ENCODE measurements around the gene ZNF740.

Gene ZNF740

DNA sequence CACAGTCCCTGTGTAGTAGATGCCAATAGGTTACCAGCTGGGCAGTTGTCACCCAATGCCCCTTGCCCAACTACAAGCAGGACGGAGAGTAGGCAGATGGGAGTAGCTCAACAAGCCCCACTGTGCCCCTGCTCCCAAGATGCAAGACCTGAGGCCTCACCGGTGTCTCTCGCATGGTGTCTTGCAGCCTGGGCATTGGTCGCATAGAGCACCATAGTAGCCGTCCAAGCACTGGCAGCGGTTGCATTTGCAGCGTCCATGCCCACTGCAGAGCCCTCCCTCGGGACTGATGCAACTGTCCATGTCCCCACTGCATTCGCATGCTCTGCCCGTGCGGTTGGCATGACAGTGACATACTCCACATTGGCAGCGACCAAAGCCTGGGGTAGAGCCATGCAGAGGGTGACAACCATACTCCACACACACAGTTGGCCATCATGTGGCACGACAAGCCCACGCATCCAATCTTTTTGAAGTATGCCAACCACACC lies 12.1 kb downstream of the ZNF740 start:
- H3K4me3 ChIP-seq (ENCODE audit: low read length), result no peak overlapping the region
- H2AFZ ChIP-seq (ENCODE audit: low read depth, low read length), result no peak overlapping the region
- peaks cover 20% of the 10 kb centered on the region for H3K36me3 ChIP-seq (ENCODE audit: insufficient read depth, low read length)
- H3K4me1 ChIP-seq (ENCODE audit: insufficient read depth, low read length), result no peaks in the 10 kb centered on the region
- no peaks in the 10 kb centered on the region for H3K9me3 ChIP-seq (ENCODE audit: low read length)
- H3K27me3 ChIP-seq (ENCODE audit: insufficient read depth, low read length), result peaks cover 7% of the 10 kb centered on the region

GRCh38 chr12:53193040-53193439 lies 12.5 kb downstream of the ZNF740 start:
- no peak overlapping the region for H3K4me3 ChIP-seq (ENCODE audit: low read length)
- H2AFZ ChIP-seq (ENCODE audit: low read depth, low read length), result no peak overlapping the region

GRCh38 chr12:53193985-53194716 lies 13.6 kb downstream of the ZNF740 start:
- H3K4me3 ChIP-seq (ENCODE audit: low read length), result no peak overlapping the region
- H3K36me3 ChIP-seq (ENCODE audit: insufficient read depth, low read length), result peaks cover 9% of the 10 kb centered on the region
- no peaks in the 10 kb centered on the region for H3K4me1 ChIP-seq (ENCODE audit: insufficient read depth, low read length)
- no peak overlapping the region for H2AFZ ChIP-seq (ENCODE audit: low read depth, low read length)
- no peaks in the 10 kb centered on the region for H3K9me3 ChIP-seq (ENCODE audit: low read length)
- H3K27me3 ChIP-seq (ENCODE audit: insufficient read depth, low read length), result peaks cover 19% of the 10 kb centered on the region

More at GRCh38 chr12:53193040-53193439, 12.5 kb downstream of the ZNF740 start:
- Histone ChIP-seq H3K9me3 (ENCODE audit: low read length) (no peaks in the 10 kb centered on the region), H3K4me1 (ENCODE audit: insufficient read depth, low read length) (no peaks in the 10 kb centered on the region), H3K36me3 (ENCODE audit: insufficient read depth, low read length) (peaks cover 16% of the 10 kb centered on the region), H3K27me3 (ENCODE audit: insufficient read depth, low read length) (peaks cover 12% of the 10 kb centered on the region)

GRCh38 chr12:53194973-53195372 lies 14.5 kb downstream of the ZNF740 start:
- Histone ChIP-seq H3K27me3 (ENCODE audit: insufficient read depth, low read length) (peaks cover 20% of the 10 kb centered on the region), H3K9me3 (ENCODE audit: low read length) (no peaks in the 10 kb centered on the region), H2AFZ (ENCODE audit: low read depth, low read length) (no peak overlapping the region), H3K36me3 (ENCODE audit: insufficient read depth, low read length) (peaks cover 9% of the 10 kb centered on the region), H3K4me1 (ENCODE audit: insufficient read depth, low read length) (no peaks in the 10 kb centered on the region), H3K4me3 (ENCODE audit: low read length) (no peak overlapping the region)

DNA sequence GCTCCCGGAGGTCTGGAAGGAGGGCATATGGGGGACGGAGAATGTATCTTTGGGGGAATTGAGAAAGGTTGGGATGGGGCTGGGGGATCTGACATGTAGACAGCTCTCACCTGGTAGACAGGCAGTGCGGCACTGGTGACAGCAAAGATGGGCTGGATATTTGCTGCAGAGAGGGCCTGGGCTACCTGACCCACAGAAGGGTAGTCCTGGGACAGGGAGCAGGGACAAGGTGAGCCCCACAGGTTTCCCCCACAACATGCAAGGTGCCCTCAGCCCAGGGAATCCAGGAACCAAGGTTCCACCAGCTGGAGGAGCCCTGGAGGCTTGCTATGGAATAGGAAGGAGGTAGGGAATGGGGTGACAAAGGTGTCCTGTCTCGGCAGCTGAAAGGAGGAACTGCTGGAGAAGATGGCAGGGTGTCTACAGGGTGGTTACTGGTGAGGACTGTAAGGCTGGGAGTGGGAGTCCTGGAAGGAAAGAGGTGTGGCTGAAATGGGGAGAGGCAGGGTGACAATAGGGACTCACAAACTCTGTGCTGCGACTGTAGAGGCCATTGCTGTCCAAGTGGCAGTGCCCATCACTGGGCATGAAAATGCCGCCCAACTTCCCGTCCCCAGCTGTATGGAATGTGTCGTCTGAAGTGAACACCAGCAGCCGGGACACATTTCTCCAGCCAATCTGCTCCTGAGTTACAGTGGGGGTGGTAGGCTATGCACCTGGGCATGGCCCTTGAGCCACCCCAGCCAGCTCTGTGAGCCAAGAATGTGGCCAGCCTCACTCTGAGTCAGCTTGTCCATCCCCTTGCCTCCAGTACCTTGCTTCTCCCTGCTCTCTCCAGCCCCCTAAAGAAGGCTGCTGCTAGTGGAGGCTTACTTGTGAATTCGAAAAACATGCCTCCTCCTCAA lies 15.2 kb downstream of the ZNF740 start:
- H2AFZ ChIP-seq (ENCODE audit: low read depth, low read length), result no peak overlapping the region
- no peak overlapping the region for H3K4me3 ChIP-seq (ENCODE audit: low read length)
- H3K4me1 ChIP-seq (ENCODE audit: insufficient read depth, low read length), result no peaks in the 10 kb centered on the region
- no peaks in the 10 kb centered on the region for H3K9me3 ChIP-seq (ENCODE audit: low read length)
- H3K27me3 ChIP-seq (ENCODE audit: insufficient read depth, low read length), result peaks cover 20% of the 10 kb centered on the region
- peaks cover 8% of the 10 kb centered on the region for H3K36me3 ChIP-seq (ENCODE audit: insufficient read depth, low read length)

DNA sequence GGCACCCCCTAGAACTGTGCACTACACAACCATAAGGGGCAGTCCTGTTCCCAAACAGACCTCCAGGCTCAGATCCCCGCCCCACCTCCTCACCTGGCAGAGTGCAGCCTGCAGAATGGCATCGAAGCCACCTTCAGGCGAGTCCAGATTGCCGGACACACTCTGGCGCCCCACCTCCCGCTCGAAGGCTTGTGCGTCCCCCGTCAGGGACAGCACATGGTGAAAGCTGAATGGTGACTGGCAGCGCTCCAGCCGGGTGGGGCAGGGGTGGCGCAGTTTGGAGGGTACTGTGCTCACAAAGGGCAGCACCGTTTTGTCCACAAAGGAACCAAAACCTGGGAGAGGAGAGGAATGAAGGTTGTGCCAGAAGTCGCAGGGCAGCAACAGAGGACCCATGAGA lies 16.0 kb downstream of the ZNF740 start:
- H3K36me3 ChIP-seq (ENCODE audit: insufficient read depth, low read length), result peaks cover under 1% of the 10 kb centered on the region
- no peak overlapping the region for H2AFZ ChIP-seq (ENCODE audit: low read depth, low read length)
- peaks cover 3% of the 10 kb centered on the region for H3K4me1 ChIP-seq (ENCODE audit: insufficient read depth, low read length)
- no peak overlapping the region for H3K4me3 ChIP-seq (ENCODE audit: low read length)
- H3K27me3 ChIP-seq (ENCODE audit: insufficient read depth, low read length), result peaks cover 20% of the 10 kb centered on the region
- no peaks in the 10 kb centered on the region for H3K9me3 ChIP-seq (ENCODE audit: low read length)

DNA sequence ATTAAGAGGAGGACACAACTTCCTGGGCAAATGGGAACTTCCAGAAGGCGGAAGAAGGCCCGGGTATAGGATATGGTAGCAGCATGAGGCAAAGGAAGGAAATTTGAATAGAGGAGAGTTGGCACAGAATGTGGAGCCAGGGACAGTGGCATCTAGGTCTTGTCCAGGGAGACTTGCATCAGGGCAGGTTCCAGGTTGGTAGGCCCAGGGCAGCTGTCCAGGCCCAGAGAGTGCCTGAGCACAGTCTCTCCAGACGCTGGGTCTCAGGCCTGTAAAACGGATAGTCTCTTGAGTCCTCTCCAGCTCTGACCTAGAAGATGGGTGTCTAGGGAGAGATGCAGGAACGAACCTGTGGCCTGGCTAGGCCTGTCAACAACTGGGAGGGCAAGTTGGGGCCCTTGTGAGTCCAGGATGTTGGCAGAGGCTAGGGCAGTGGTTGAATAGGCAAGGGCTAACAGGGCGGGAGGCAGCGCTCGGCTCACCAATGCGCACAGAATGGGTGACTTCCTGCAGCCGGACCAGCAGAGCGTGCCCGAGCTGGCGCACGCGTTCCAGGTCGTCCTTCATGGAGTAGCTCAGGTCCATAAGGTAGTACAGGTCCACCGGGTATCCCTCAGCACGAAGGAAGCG lies 16.6 kb downstream of the ZNF740 start:
- Histone ChIP-seq H3K36me3 (ENCODE audit: insufficient read depth, low read length) (no peaks in the 10 kb centered on the region), H3K27me3 (ENCODE audit: insufficient read depth, low read length) (peaks cover 20% of the 10 kb centered on the region), H3K4me1 (ENCODE audit: insufficient read depth, low read length) (peaks cover 3% of the 10 kb centered on the region), H3K4me3 (ENCODE audit: low read length) (no peak overlapping the region), H3K9me3 (ENCODE audit: low read length) (no peaks in the 10 kb centered on the region), H2AFZ (ENCODE audit: low read depth, low read length) (no peak overlapping the region)

GRCh38 chr12:53198486-53199110 lies 18.1 kb downstream of the ZNF740 start:
- Histone ChIP-seq H2AFZ (ENCODE audit: low read depth, low read length) (no peak overlapping the region), H3K4me1 (ENCODE audit: insufficient read depth, low read length) (peaks cover 3% of the 10 kb centered on the region), H3K9me3 (ENCODE audit: low read length) (no peaks in the 10 kb centered on the region), H3K4me3 (ENCODE audit: low read length) (no peak overlapping the region), H3K36me3 (ENCODE audit: insufficient read depth, low read length) (no peaks in the 10 kb centered on the region), H3K27me3 (ENCODE audit: insufficient read depth, low read length) (peaks cover 20% of the 10 kb centered on the region)

- H3K9me3 ChIP-seq (ENCODE audit: low read length), result no peaks in the 10 kb centered on the region
Observed at GRCh38 chr12:53199700-53200099, 19.2 kb downstream of the ZNF740 start.

GRCh38 chr12:53200107-53200457 lies 19.6 kb downstream of the ZNF740 start:
- H3K36me3 ChIP-seq (ENCODE audit: insufficient read depth, low read length), result no peaks in the 10 kb centered on the region
- H3K4me1 ChIP-seq (ENCODE audit: insufficient read depth, low read length), result peaks cover 3% of the 10 kb centered on the region
- H3K9me3 ChIP-seq (ENCODE audit: low read length), result no peaks in the 10 kb centered on the region
- no peak overlapping the region for H3K4me3 ChIP-seq (ENCODE audit: low read length)
- peaks cover 20% of the 10 kb centered on the region for H3K27me3 ChIP-seq (ENCODE audit: insufficient read depth, low read length)
- no peak overlapping the region for H2AFZ ChIP-seq (ENCODE audit: low read depth, low read length)

More at GRCh38 chr12:53199700-53200099, 19.2 kb downstream of the ZNF740 start:
- Histone ChIP-seq H3K4me1 (ENCODE audit: insufficient read depth, low read length) (peaks cover 3% of the 10 kb centered on the region), H3K27me3 (ENCODE audit: insufficient read depth, low read length) (peaks cover 20% of the 10 kb centered on the region), H3K4me3 (ENCODE audit: low read length) (no peak overlapping the region), H3K36me3 (ENCODE audit: insufficient read depth, low read length) (no peaks in the 10 kb centered on the region), H2AFZ (ENCODE audit: low read depth, low read length) (no peak overlapping the region)

- Histone ChIP-seq H3K4me3 (ENCODE audit: low read length) (no peak overlapping the region), H3K27me3 (ENCODE audit: insufficient read depth, low read length) (peaks cover 23% of the 10 kb centered on the region), H3K36me3 (ENCODE audit: insufficient read depth, low read length) (no peaks in the 10 kb centered on the region), H3K9me3 (ENCODE audit: low read length) (no peaks in the 10 kb centered on the region), H2AFZ (ENCODE audit: low read depth, low read length) (no peak overlapping the region), H3K4me1 (ENCODE audit: insufficient read depth, low read length) (peaks cover 3% of the 10 kb centered on the region)
Observed at GRCh38 chr12:53200458-53201176, 20.1 kb downstream of the ZNF740 start.

- Histone ChIP-seq H3K36me3 (ENCODE audit: insufficient read depth, low read length) (no peaks in the 10 kb centered on the region), H3K4me3 (ENCODE audit: low read length) (no peak overlapping the region), H3K27me3 (ENCODE audit: insufficient read depth, low read length) (peaks cover 27% of the 10 kb centered on the region), H3K9me3 (ENCODE audit: low read length) (no peaks in the 10 kb centered on the region), H3K4me1 (ENCODE audit: insufficient read depth, low read length) (peaks cover 3% of the 10 kb centered on the region), H2AFZ (ENCODE audit: low read depth, low read length) (no peak overlapping the region)
Observed at GRCh38 chr12:53201177-53201541, 20.6 kb downstream of the ZNF740 start.
